OCI-LY1 (cell line): ENCODE measurements around the gene ERVH48-1.

Source experiments
- H2AFZ ChIP-seq: fragments of 200-600 bp; sonication (generic), shearing (Covaris generic); 2 replicates; pipeline ENCODE4 v1.6.0; 2014; ENCODE audit warnings: antibody characterized with exemption, mild to moderate bottlenecking, low read length
- H3F3A ChIP-seq: fragments of 200-600 bp; sonication (generic), shearing (Covaris generic); 2 replicates; pipeline ENCODE4 v1.6.0; 2014; ENCODE audit warnings: mild to moderate bottlenecking, antibody characterized with exemption, low read length, moderate library complexity; ENCODE audit not compliant: insufficient read depth
- H3K27ac ChIP-seq: fragments of 200-600 bp; sonication (generic); 2 replicates; pipeline ENCODE4 v1.5.1; 2014; ENCODE audit warnings: low read length, mixed run types, mild to moderate bottlenecking, low read depth; ENCODE audit not compliant: poor library complexity, severe bottlenecking
- H3K27me3 ChIP-seq: fragments of 200-600 bp; sonication (generic); 2 replicates; pipeline ENCODE4 v1.6.0; 2014; ENCODE audit warnings: antibody characterized with exemption, mild to moderate bottlenecking, low read length, moderate library complexity; ENCODE audit not compliant: insufficient read depth
- H3K36me3 ChIP-seq: fragments of 200-600 bp; sonication (generic); 2 replicates; pipeline ENCODE4 v1.6.1; 2014; ENCODE audit warnings: mild to moderate bottlenecking, antibody characterized with exemption, low read length, moderate library complexity, mixed read lengths; ENCODE audit not compliant: insufficient read depth
- H3K4me1 ChIP-seq: fragments of 200-600 bp; sonication (generic); 2 replicates; pipeline ENCODE4 v1.5.1; 2014; ENCODE audit warnings: mild to moderate bottlenecking, low read length, moderate library complexity; ENCODE audit not compliant: insufficient read depth, severe bottlenecking
- H3K4me2 ChIP-seq: fragments of 200-600 bp; sonication (generic), shearing (Covaris generic); 2 replicates; pipeline ENCODE4 v1.6.1; 2014; ENCODE audit warnings: low read length
- H3K4me3 ChIP-seq: fragments of 200-600 bp; sonication (generic); 2 replicates; pipeline ENCODE4 v1.5.1; 2014; ENCODE audit warnings: low read length, low read depth, mild to moderate bottlenecking, mixed read lengths; ENCODE audit not compliant: poor library complexity, severe bottlenecking
- H3K79me2 ChIP-seq: fragments of 200-600 bp; shearing (Covaris generic); 2 replicates; pipeline ENCODE4 v1.6.1; 2016; ENCODE audit warnings: mixed run types, low read length, mixed read lengths; ENCODE audit not compliant: insufficient read depth
- H3K9ac ChIP-seq: fragments of 200-600 bp; sonication (generic), shearing (Covaris generic); 2 replicates; pipeline ENCODE4 v1.6.1; 2014; ENCODE audit warnings: mild to moderate bottlenecking, low read length, mixed read lengths
- H3K9me2 ChIP-seq: fragments of 200-600 bp; sonication (generic), shearing (Covaris generic); 2 replicates; pipeline ENCODE4 v1.6.1; 2014; ENCODE audit warnings: low read depth, mild to moderate bottlenecking, low read length, mixed read lengths
- H3K9me3 ChIP-seq: fragments of 200-600 bp; shearing (Covaris generic); 2 replicates; pipeline ENCODE4 v1.6.1; 2014; ENCODE audit warnings: low read length, mixed read lengths
- H4K20me1 ChIP-seq: fragments of 200-600 bp; sonication (generic), shearing (Covaris generic); 2 replicates; pipeline ENCODE4 v1.6.0; 2016; ENCODE audit warnings: mild to moderate bottlenecking, low read length; ENCODE audit not compliant: insufficient read depth
- CTCF ChIP-seq: fragments of 200-600 bp; sonication (generic), shearing (Covaris generic); IDR thresholded peaks from 2 replicates; pipeline ENCODE4 v1.5.1; 2017; ENCODE audit warnings: mild to moderate bottlenecking, antibody characterized with exemption, low read length, moderate library complexity, mixed read lengths
- EZH2 ChIP-seq: fragments of 200-600 bp; sonication (generic), shearing (Covaris generic); IDR thresholded peaks from 2 replicates; pipeline ENCODE4 v1.8.0; 2017; ENCODE audit warnings: borderline replicate concordance, mixed run types, mild to moderate bottlenecking, antibody characterized with exemption, low read length, moderate library complexity, mixed read lengths

ERVH48-1 gene

GRCh38 chr21:42965211-42965560 lies 39.8 kb upstream of the ERVH48-1 start:
- Histone ChIP-seq H3K4me1 (no peaks in the 10 kb centered on the region), H3K79me2 (no peaks in the 10 kb centered on the region), H3K9me2 (no peaks in the 10 kb centered on the region), H3K9me3 (no peaks in the 10 kb centered on the region), H3K4me3 (no peak overlapping the region), H3K4me2 (no peak overlapping the region), H3F3A (no peaks in the 10 kb centered on the region), H3K36me3 (no peaks in the 10 kb centered on the region), H3K27me3 (0 out of 2 replicates have a peak, but pooled peaks cover 7% of the 10 kb centered on the region), H3K9ac (no peak overlapping the region), H3K27ac (no peak overlapping the region), H2AFZ (no peak overlapping the region), H4K20me1 (no peaks in the 10 kb centered on the region)
- no peak for TF ChIP-seq CTCF
- TF ChIP-seq EZH2 = no peak

GRCh38 chr21:42964546-42965210 lies 39.2 kb upstream of the ERVH48-1 start:
- H3K9me2 ChIP-seq = no peaks in the 10 kb centered on the region
- no peaks in the 10 kb centered on the region for H3F3A ChIP-seq
- no peak overlapping the region for H3K9ac ChIP-seq
- H3K36me3 ChIP-seq = no peaks in the 10 kb centered on the region
- H3K4me1 ChIP-seq = no peaks in the 10 kb centered on the region
- H3K9me3 ChIP-seq = no peaks in the 10 kb centered on the region
- H4K20me1 ChIP-seq = no peaks in the 10 kb centered on the region
- H3K27me3 ChIP-seq = 0 out of 2 replicates have a peak, but pooled peaks cover 7% of the 10 kb centered on the region
- no peak overlapping the region for H3K27ac ChIP-seq
- H3K79me2 ChIP-seq = no peaks in the 10 kb centered on the region
- no peak overlapping the region for H3K4me3 ChIP-seq
- no peak overlapping the region for H3K4me2 ChIP-seq
- TF ChIP-seq CTCF (no peak), EZH2 (no peak)
- no peak overlapping the region for H2AFZ ChIP-seq

DNA sequence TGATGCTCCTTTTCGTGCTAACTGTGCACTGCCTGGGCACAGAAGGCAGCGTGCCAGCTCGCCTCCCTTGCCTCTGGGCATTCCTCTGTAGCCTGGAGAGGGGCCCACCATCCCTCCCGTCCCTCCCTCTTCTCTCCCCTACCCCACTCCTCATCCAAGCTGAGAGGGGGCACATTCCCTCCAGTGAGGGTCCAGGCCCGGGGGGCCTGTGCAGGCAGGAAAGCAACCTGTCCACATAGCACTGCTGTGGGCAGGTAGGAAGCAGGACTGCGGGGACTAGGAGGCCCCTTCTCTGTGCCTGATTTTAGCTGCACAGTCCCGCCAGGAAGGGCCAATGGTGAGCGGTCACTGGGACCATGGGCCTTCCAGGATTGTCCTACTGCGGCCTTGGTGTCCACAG lies 38.7 kb upstream of the ERVH48-1 start:
- Histone ChIP-seq H3K9ac (no peak overlapping the region), H3K79me2 (no peaks in the 10 kb centered on the region), H3K4me2 (no peak overlapping the region), H3K4me3 (no peak overlapping the region), H3K9me3 (no peaks in the 10 kb centered on the region), H3K36me3 (no peaks in the 10 kb centered on the region), H3K4me1 (no peaks in the 10 kb centered on the region), H3K9me2 (no peaks in the 10 kb centered on the region), H2AFZ (no peak overlapping the region), H3K27ac (no peak overlapping the region), H3F3A (no peaks in the 10 kb centered on the region), H3K27me3 (0 out of 2 replicates have a peak, but pooled peaks cover 7% of the 10 kb centered on the region), H4K20me1 (no peaks in the 10 kb centered on the region)
- TF ChIP-seq CTCF (no peak), EZH2 (no peak)
